C4-2B (cell line): ENCODE measurements around the gene PAMR1.

Experiments
- ZFX ChIP-seq: fragments of 450-650 bp; IDR thresholded peaks from 2 replicates; pipeline ENCODE4 v1.6.1; 2017
- TF ChIP-seq, protein P1 (sequence below): fragments of 450-650 bp; conservative IDR thresholded peaks from 2 replicates; pipeline ENCODE4 v1.5.1; 2017; ENCODE audit warnings: mild to moderate bottlenecking

DNA sequence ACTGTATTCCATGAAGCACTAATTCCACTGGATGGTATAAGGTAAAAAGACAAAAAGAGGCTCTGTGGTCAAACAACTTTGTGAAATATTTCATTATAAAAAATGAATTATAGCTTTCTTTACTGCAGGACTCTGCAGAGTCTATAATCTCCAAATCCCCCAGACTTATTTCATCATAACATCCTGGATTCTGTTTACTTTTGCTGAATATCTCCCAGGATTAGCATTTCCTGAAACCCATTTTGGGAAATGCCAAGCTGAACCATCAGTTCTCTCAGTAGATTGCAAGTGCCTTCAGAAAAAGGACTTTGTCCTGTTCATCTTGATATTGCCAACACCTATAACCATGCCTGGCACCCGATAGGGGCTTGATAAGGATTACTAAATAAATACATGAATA is 7.9 kb downstream of the PAMR1 start:
- TF ChIP-seq, protein P1, sequence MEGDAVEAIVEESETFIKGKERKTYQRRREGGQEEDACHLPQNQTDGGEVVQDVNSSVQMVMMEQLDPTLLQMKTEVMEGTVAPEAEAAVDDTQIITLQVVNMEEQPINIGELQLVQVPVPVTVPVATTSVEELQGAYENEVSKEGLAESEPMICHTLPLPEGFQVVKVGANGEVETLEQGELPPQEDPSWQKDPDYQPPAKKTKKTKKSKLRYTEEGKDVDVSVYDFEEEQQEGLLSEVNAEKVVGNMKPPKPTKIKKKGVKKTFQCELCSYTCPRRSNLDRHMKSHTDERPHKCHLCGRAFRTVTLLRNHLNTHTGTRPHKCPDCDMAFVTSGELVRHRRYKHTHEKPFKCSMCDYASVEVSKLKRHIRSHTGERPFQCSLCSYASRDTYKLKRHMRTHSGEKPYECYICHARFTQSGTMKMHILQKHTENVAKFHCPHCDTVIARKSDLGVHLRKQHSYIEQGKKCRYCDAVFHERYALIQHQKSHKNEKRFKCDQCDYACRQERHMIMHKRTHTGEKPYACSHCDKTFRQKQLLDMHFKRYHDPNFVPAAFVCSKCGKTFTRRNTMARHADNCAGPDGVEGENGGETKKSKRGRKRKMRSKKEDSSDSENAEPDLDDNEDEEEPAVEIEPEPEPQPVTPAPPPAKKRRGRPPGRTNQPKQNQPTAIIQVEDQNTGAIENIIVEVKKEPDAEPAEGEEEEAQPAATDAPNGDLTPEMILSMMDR: no peak
- TF ChIP-seq ZFX: no peak
